ENCODE results near the gene SCAND1.
A peak's percentile ranks its signal among the peaks of the same experiment; 100 is the strongest.
"Not testable (repeated sequence)": the region's sequence is repeated elsewhere in the genome, so short reads cannot be mapped to it uniquely, and the experiment has no call there.

SCAND1 gene

GRCh38 chr20:35959291-35959690, 5.0 kb upstream of the SCAND1 start:
- DNase-seq (ENCODE audit: low read depth, low spot score) = not testable (repeated sequence)

GRCh38 chr20:35956616-35957015, 2.3 kb upstream of the SCAND1 start:
- DNase-seq (ENCODE audit: low read depth, low spot score) = no peak

GRCh38 chr20:35954907-35955251, 577 bp upstream of the SCAND1 start:
- no peak for DNase-seq (ENCODE audit: low read depth, low spot score)

- peak; percentile 39 for DNase-seq (ENCODE audit: low read depth, low spot score)
These were observed 709 bp downstream of the SCAND1 start for GRCh38 chr20:35953387-35954199.

- DNase-seq (ENCODE audit: low read depth, low spot score) = no peak
These were observed 1.6 kb downstream of the SCAND1 start for GRCh38 chr20:35952480-35953386.

- not testable (repeated sequence) for DNase-seq (ENCODE audit: low read depth, low spot score)
These were observed 2.2 kb downstream of the SCAND1 start for GRCh38 chr20:35952080-35952479.

GRCh38 chr20:35950093-35950492, 4.2 kb downstream of the SCAND1 start:
- no peak for DNase-seq (ENCODE audit: low read depth, low spot score)

- DNase-seq (ENCODE audit: low read depth, low spot score) = no peak
These were observed 6.4 kb downstream of the SCAND1 start for GRCh38 chr20:35947907-35948306.

GRCh38 chr20:35947489-35947888, 6.8 kb downstream of the SCAND1 start:
- DNase-seq (ENCODE audit: low read depth, low spot score) = no peak

- DNase-seq (ENCODE audit: low read depth, low spot score) = no peak
These were observed 12.1 kb downstream of the SCAND1 start for GRCh38 chr20:35942243-35942642.

- DNase-seq (ENCODE audit: low read depth, low spot score) = no peak
These were observed 12.7 kb downstream of the SCAND1 start for GRCh38 chr20:35941620-35942019.

GRCh38 chr20:35939264-35939663, 15.0 kb downstream of the SCAND1 start:
- no peak for DNase-seq (ENCODE audit: low read depth, low spot score)

GRCh38 chr20:35934050-35934449, 20.3 kb downstream of the SCAND1 start:
- no peak for DNase-seq (ENCODE audit: low read depth, low spot score)

GRCh38 chr20:35929301-35929700, 25.0 kb downstream of the SCAND1 start:
- no peak for DNase-seq (ENCODE audit: low read depth, low spot score)

GRCh38 chr20:35920523-35920922, 33.8 kb downstream of the SCAND1 start:
- no peak for DNase-seq (ENCODE audit: low read depth, low spot score)

- DNase-seq (ENCODE audit: low read depth, low spot score) = no peak
These were observed 36.3 kb downstream of the SCAND1 start for GRCh38 chr20:35918021-35918420.

- no peak for DNase-seq (ENCODE audit: low read depth, low spot score)
These were observed 37.2 kb downstream of the SCAND1 start for GRCh38 chr20:35917077-35917476.

- no peak for DNase-seq (ENCODE audit: low read depth, low spot score)
These were observed 41.4 kb downstream of the SCAND1 start for GRCh38 chr20:35912881-35913280.

- no peak for DNase-seq (ENCODE audit: low read depth, low spot score)
These were observed 44.0 kb downstream of the SCAND1 start for GRCh38 chr20:35910254-35910653.

GRCh38 chr20:35909796-35910195, 44.5 kb downstream of the SCAND1 start:
- DNase-seq (ENCODE audit: low read depth, low spot score) = no peak

- DNase-seq (ENCODE audit: low read depth, low spot score) = no peak
These were observed 45.1 kb downstream of the SCAND1 start for GRCh38 chr20:35909176-35909575.

GRCh38 chr20:35908007-35908406, 46.3 kb downstream of the SCAND1 start:
- DNase-seq (ENCODE audit: low read depth, low spot score) = no peak

Data from activated CD4-positive, CD25-positive, alpha-beta regulatory T cell treated with anti-CD3 and anti-CD28 coated beads, Interleukin-2, amount 50 U/mL, for 16 hours (primary cell).